Measurements from ENCODE around the gene CDS2. TPM values are rescaled to one million over a fixed set of nuclear protein-coding genes. Genes with fewer than 3 reads are reported as not detected.
A peak's percentile ranks its signal among the peaks of the same experiment; 100 is the strongest.

CDS2 gene
- total RNA-seq, 1 experiment from 2014 or later = 49.1 TPM

GRCh38 chr20:5120185-5120476 lies 6.7 kb upstream of the CDS2 start:
- POLR2A ChIA-PET = interaction anchor here (1.0 to 1.6 kb wide), 2 partner anchors 60 to 72 kb away, joined by 3 to 5 read pairs; no protein-coding TSS in a partner anchor
- no peak for DNase-seq (ENCODE audit: low spot score)

GRCh38 chr20:5122873-5123260 lies 3.9 kb upstream of the CDS2 start:
- no peak overlapping the region for H3K4me3 Mint-ChIP-seq
- TF ChIP-seq ZBTB43 (CRISPR knock-in tag; IDR thresholded peaks at IDR 0.05) (no peak), NFATC4 (CRISPR knock-in tag; IDR thresholded peaks at IDR 0.05) (no peak), JUN (CRISPR knock-in tag; IDR thresholded peaks at IDR 0.05) (no peak), ATF1 (CRISPR knock-in tag; IDR thresholded peaks at IDR 0.05) (no peak), ZNF671 (CRISPR knock-in tag; IDR thresholded peaks at IDR 0.05) (no peak), CTCF (IDR thresholded peaks at IDR 0.05) (no peak), JAZF1 (CRISPR knock-in tag; IDR thresholded peaks at IDR 0.05) (no peak), ZNF263 (CRISPR knock-in tag; IDR thresholded peaks at IDR 0.05; ENCODE audit: low read depth) (no peak), PRRX2 (CRISPR knock-in tag; IDR thresholded peaks at IDR 0.05) (no peak), STAT6 (CRISPR knock-in tag; conservative IDR thresholded peaks at IDR 0.05; ENCODE audit: low read depth) (no peak), ZNF317 (CRISPR knock-in tag; IDR thresholded peaks at IDR 0.05; ENCODE audit: borderline replicate concordance, low read depth) (no peak), SMAD4 (CRISPR knock-in tag; IDR thresholded peaks at IDR 0.05) (no peak), CDX4 (CRISPR knock-in tag; IDR thresholded peaks at IDR 0.05; ENCODE audit: borderline replicate concordance) (no peak)
- TF ChIP-seq, protein P1, sequence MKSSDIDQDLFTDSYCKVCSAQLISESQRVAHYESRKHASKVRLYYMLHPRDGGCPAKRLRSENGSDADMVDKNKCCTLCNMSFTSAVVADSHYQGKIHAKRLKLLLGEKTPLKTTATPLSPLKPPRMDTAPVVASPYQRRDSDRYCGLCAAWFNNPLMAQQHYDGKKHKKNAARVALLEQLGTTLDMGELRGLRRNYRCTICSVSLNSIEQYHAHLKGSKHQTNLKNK (CRISPR knock-in tag; IDR thresholded peaks at IDR 0.05) = no peak
- TF ChIP-seq, protein P2, sequence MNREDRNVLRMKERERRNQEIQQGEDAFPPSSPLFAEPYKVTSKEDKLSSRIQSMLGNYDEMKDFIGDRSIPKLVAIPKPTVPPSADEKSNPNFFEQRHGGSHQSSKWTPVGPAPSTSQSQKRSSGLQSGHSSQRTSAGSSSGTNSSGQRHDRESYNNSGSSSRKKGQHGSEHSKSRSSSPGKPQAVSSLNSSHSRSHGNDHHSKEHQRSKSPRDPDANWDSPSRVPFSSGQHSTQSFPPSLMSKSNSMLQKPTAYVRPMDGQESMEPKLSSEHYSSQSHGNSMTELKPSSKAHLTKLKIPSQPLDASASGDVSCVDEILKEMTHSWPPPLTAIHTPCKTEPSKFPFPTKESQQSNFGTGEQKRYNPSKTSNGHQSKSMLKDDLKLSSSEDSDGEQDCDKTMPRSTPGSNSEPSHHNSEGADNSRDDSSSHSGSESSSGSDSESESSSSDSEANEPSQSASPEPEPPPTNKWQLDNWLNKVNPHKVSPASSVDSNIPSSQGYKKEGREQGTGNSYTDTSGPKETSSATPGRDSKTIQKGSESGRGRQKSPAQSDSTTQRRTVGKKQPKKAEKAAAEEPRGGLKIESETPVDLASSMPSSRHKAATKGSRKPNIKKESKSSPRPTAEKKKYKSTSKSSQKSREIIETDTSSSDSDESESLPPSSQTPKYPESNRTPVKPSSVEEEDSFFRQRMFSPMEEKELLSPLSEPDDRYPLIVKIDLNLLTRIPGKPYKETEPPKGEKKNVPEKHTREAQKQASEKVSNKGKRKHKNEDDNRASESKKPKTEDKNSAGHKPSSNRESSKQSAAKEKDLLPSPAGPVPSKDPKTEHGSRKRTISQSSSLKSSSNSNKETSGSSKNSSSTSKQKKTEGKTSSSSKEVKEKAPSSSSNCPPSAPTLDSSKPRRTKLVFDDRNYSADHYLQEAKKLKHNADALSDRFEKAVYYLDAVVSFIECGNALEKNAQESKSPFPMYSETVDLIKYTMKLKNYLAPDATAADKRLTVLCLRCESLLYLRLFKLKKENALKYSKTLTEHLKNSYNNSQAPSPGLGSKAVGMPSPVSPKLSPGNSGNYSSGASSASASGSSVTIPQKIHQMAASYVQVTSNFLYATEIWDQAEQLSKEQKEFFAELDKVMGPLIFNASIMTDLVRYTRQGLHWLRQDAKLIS (CRISPR knock-in tag; IDR thresholded peaks at IDR 0.05; ENCODE audit: borderline replicate concordance) = no peak
- ATAC-seq = no peak
- H3K27me3 Mint-ChIP-seq (ENCODE audit: low read depth) = no peaks in the 10 kb centered on the region
- 0 out of 2 replicates have a peak overlapping the region, but pooled peaks have one; percentile 26 for H3K27ac Mint-ChIP-seq
- peaks cover 28% of the 10 kb centered on the region for H3K4me1 Mint-ChIP-seq
- ChIA-PET POLR2A (no interaction called here), CTCF (no interaction called here)
- DNase-seq (ENCODE audit: low spot score) = no peak
- H3K9me3 Mint-ChIP-seq = no peaks in the 10 kb centered on the region
- H3K36me3 Mint-ChIP-seq = peaks cover 13% of the 10 kb centered on the region

More at GRCh38 chr20:5120185-5120476, 6.7 kb upstream of the CDS2 start:
- peak overlapping the region; percentile 95 for H3K27ac Mint-ChIP-seq
- peaks cover 39% of the 10 kb centered on the region for H3K4me1 Mint-ChIP-seq
- no peak for TF ChIP-seq PRDM15 (CRISPR knock-in tag; IDR thresholded peaks at IDR 0.05)
- CTCF ChIA-PET = interaction anchor here (0.6 to 3.7 kb wide), 6 partner anchors 19 to 380 kb away, joined by 3 to 23 read pairs (median 4); no protein-coding TSS in a partner anchor
- no peaks in the 10 kb centered on the region for H3K27me3 Mint-ChIP-seq (ENCODE audit: low read depth)
- peaks cover 39% of the 10 kb centered on the region for H3K36me3 Mint-ChIP-seq
- no peak for ATAC-seq
- peak overlapping the region; percentile 93 for H3K4me3 Mint-ChIP-seq
- H3K9me3 Mint-ChIP-seq = no peaks in the 10 kb centered on the region
